ENCODE data around the gene TCEANC2. TPM values are rescaled to one million over a fixed set of nuclear protein-coding genes. Genes with fewer than 3 reads are reported as not detected.
"Not testable (repeated sequence)": the region's sequence is repeated elsewhere in the genome, so short reads cannot be mapped to it uniquely, and the experiment has no call there.

The TCEANC2 gene
- total RNA-seq, 5 donors from 2014 or later (not counting 1 experiment from before 2014, with no cell fraction given): 5.9 to 12.8 (median 9.7) TPM

- no peak for DNase-seq
- Mint-ChIP-seq H3K36me3 (no peaks in the 10 kb centered on the region), H3K4me1 (no peaks in the 10 kb centered on the region), H3K27ac (no peak overlapping the region), H3K9me3 (no peaks in the 10 kb centered on the region), H3K27me3 (peaks cover 0 to 18% of the 10 kb centered on the region in 2 donors), H3K4me3 (no peak overlapping the region)
- Histone ChIP-seq H3K4me1 (ENCODE audit: control insufficient read depth in 1 of 2, extremely low read depth in 1 of 2, insufficient read depth in 2 of 2, low read length in 2 of 2) (no peaks in the 10 kb centered on the region), H3K27ac (ENCODE audit: low read length) (no peak overlapping the region), H3K9me3 (no peaks in the 10 kb centered on the region), H3K36me3 (ENCODE audit: control insufficient read depth in 2 of 2, extremely low read depth in 1 of 2, insufficient read depth in 1 of 2, low read length in 1 of 2) (no peaks in the 10 kb centered on the region), H3K4me3 (ENCODE audit: control insufficient read depth in 1 of 2, extremely low read depth in 1 of 2, low read length in 1 of 2) (no peak overlapping the region), H3K27me3 (replicated peaks in 1 of 2; ENCODE audit: control insufficient read depth in 2 of 2, extremely low read depth in 1 of 2, insufficient read depth in 2 of 2, low read length in 1 of 2) (peaks cover 0 to 37% of the 10 kb centered on the region in 2 experiments)
- no peak for ATAC-seq (replicated peaks in 1 of 4)
- WGBS (ENCODE audit: insufficient coverage): 64% methylated on average over 11 of the region's 17 CpGs
- CTCF ChIA-PET: interaction anchor here in 1 of 2 donors (0.6 kb wide), 1 partner anchor 30 kb away, joined by 4 read pairs; no protein-coding TSS in a partner anchor
- POLR2A ChIA-PET: no interaction called here
Measured at GRCh38 chr1:54014009-54014629, 39.3 kb upstream of the TCEANC2 start.

DNA sequence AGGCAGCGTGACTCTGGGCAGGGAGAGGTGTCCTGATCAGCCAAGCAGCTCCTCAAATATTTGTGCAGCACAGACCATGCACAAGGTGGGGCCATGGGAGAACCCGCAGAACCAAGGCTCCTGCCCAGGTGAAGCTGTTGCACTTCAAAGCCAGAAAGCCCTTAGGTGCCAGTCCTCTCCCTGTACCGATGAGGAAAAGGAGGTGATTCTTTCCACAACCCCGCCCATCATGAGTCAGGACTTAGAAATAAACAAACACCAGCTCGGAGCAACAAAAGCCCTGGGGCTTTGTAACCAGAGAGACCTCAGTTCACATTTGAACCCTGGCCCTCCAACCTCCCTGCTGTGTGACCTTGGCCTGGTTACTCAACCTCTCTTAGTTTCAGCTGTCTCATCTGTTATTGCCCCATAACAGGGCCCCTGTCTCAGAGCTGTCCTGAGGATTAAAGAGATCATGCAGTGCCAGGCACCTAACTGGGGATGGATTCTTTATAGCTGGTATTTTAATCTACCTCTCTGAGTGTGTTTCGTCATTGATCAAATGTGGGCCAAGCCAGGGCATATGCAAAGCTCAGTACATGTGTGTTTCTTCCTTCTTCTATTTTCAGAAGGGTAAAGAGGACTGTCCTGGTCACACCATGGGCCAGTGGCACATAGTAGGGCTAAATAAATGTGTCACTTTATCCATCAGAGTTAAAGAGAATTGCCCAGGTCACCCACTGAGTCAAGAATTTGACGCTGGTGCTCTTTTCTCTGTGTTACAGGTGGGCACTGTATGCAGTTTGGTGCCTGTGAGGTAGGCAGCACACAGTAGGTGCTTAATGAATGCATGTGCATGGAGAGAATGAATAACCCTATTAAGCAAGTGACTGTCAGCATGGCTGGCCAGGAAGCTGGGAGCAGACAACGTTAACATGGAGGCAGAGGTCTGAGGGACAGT, 36.8 kb upstream of the TCEANC2 start:
- Histone ChIP-seq H3K4me3 (ENCODE audit: control insufficient read depth in 1 of 2, extremely low read depth in 1 of 2, low read length in 1 of 2) (no peak overlapping the region), H3K9me3 (no peaks in the 10 kb centered on the region), H3K27ac (ENCODE audit: low read length) (no peak overlapping the region), H3K4me1 (ENCODE audit: control insufficient read depth in 1 of 2, extremely low read depth in 1 of 2, insufficient read depth in 2 of 2, low read length in 2 of 2) (no peaks in the 10 kb centered on the region), H3K36me3 (ENCODE audit: control insufficient read depth in 2 of 2, extremely low read depth in 1 of 2, insufficient read depth in 1 of 2, low read length in 1 of 2) (no peaks in the 10 kb centered on the region), H3K27me3 (replicated peaks in 1 of 2; ENCODE audit: control insufficient read depth in 2 of 2, extremely low read depth in 1 of 2, insufficient read depth in 2 of 2, low read length in 1 of 2) (peaks cover 0 to 29% of the 10 kb centered on the region in 2 experiments)
- no peak for ATAC-seq (replicated peaks in 1 of 4)
- H3K4me3 Mint-ChIP-seq: no peak overlapping the region
- CTCF ChIA-PET: no interaction called here
- 78% methylated on average over 3 of the region's 8 CpGs for WGBS (ENCODE audit: insufficient coverage)
- H3K27me3 Mint-ChIP-seq: peaks cover 0 to 12% of the 10 kb centered on the region in 2 donors
- POLR2A ChIA-PET: no interaction called here
- H3K27ac Mint-ChIP-seq: no peak overlapping the region
- no peaks in the 10 kb centered on the region for H3K9me3 Mint-ChIP-seq
- no peak for DNase-seq
- H3K4me1 Mint-ChIP-seq: no peaks in the 10 kb centered on the region
- no peaks in the 10 kb centered on the region for H3K36me3 Mint-ChIP-seq

- H3K4me1 Mint-ChIP-seq: no peaks in the 10 kb centered on the region
- no peak for ATAC-seq (replicated peaks in 1 of 4)
- ChIA-PET CTCF (no interaction called here), POLR2A (no interaction called here)
- no peaks in the 10 kb centered on the region for H3K9me3 Mint-ChIP-seq
- H3K27ac Mint-ChIP-seq: no peak within 1 kb of the TSS
- Histone ChIP-seq H3K4me1 (ENCODE audit: control insufficient read depth in 1 of 2, extremely low read depth in 1 of 2, insufficient read depth in 2 of 2, low read length in 2 of 2) (no peaks in the 10 kb centered on the region), H3K36me3 (ENCODE audit: control insufficient read depth in 2 of 2, extremely low read depth in 1 of 2, insufficient read depth in 1 of 2, low read length in 1 of 2) (no peaks in the 10 kb centered on the region), H3K27me3 (replicated peaks in 1 of 2; ENCODE audit: control insufficient read depth in 2 of 2, extremely low read depth in 1 of 2, insufficient read depth in 2 of 2, low read length in 1 of 2) (peaks cover 0 to 22% of the 10 kb centered on the region in 2 experiments), H3K9me3 (no peaks in the 10 kb centered on the region), H3K4me3 (ENCODE audit: control insufficient read depth in 1 of 2, extremely low read depth in 1 of 2, low read length in 1 of 2) (no peak within 1 kb of the TSS), H3K27ac (ENCODE audit: low read length) (no peak within 1 kb of the TSS)
- peaks cover 0 to 10% of the 10 kb centered on the region in 2 donors for H3K27me3 Mint-ChIP-seq
- no peaks in the 10 kb centered on the region for H3K36me3 Mint-ChIP-seq
- DNase-seq: no peak
- 60% methylated on average over 5 of the region's 6 CpGs for WGBS (ENCODE audit: insufficient coverage)
- no peak within 1 kb of the TSS for H3K4me3 Mint-ChIP-seq
Measured at GRCh38 chr1:54017979-54018378, 35.4 kb upstream of the TCEANC2 start, which contains the start of gene LDLRAD1. Gene LDLRAD1, minus strand, starts transcription at chr1:54018186. Its CDS starts 74 bp downstream, at chr1:54018112.

- H3K36me3 Mint-ChIP-seq: no peaks in the 10 kb centered on the region
- 92% methylated on average over 2 of the region's 5 CpGs for WGBS (ENCODE audit: insufficient coverage)
- Histone ChIP-seq H3K4me1 (ENCODE audit: control insufficient read depth in 1 of 2, extremely low read depth in 1 of 2, insufficient read depth in 2 of 2, low read length in 2 of 2) (no peaks in the 10 kb centered on the region), H3K27me3 (replicated peaks in 1 of 2; ENCODE audit: control insufficient read depth in 2 of 2, extremely low read depth in 1 of 2, insufficient read depth in 2 of 2, low read length in 1 of 2) (peaks cover 0 to 16% of the 10 kb centered on the region in 2 experiments), H3K36me3 (ENCODE audit: control insufficient read depth in 2 of 2, extremely low read depth in 1 of 2, insufficient read depth in 1 of 2, low read length in 1 of 2) (no peaks in the 10 kb centered on the region), H3K4me3 (ENCODE audit: control insufficient read depth in 1 of 2, extremely low read depth in 1 of 2, low read length in 1 of 2) (no peak overlapping the region), H3K27ac (ENCODE audit: low read length) (no peak overlapping the region), H3K9me3 (no peaks in the 10 kb centered on the region)
- H3K4me3 Mint-ChIP-seq: no peak overlapping the region
- no peaks in the 10 kb centered on the region for H3K9me3 Mint-ChIP-seq
- H3K4me1 Mint-ChIP-seq: no peaks in the 10 kb centered on the region
- peaks cover 0 to 6% of the 10 kb centered on the region in 2 donors for H3K27me3 Mint-ChIP-seq
- ATAC-seq (replicated peaks in 1 of 4) (no peak), DNase-seq (no peak)
- ChIA-PET POLR2A (no interaction called here), CTCF (interaction anchor here in 1 of 2 donors (0.6 kb wide), 1 partner anchor 54 kb away, joined by 3 read pairs; no protein-coding TSS in a partner anchor)
- no peak overlapping the region for H3K27ac Mint-ChIP-seq
Measured at GRCh38 chr1:54018635-54019034, 34.8 kb upstream of the TCEANC2 start.

DNA sequence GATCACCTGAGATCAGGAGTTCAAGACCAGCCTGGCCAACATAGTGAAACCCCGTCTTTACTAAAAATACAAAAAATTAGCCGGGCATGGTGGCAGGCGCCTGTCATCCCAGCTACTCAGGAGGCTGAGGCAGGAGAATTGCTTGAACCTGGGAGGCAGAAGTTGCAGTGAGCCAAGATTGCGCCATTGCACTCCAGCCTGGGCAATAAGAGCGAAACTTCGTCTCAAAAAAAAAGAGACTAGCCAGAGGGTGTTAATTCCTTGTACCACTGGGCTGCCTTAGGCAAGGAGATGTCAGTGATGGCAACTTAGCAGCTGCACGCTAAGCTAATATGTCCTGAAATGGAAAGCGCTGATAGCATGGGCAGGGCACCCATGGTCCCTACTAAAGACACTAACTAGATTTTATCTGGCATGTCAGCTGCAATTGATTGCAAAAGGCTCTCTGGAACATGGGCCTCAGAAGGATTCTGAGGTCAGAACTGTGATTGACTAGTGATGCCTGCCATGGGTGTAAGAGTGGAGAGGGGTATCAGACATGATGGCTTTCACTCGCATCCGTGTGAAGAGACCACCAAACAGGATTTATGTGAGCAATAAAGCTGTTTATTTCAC, 33.7 kb upstream of the TCEANC2 start:
- H3K4me1 Mint-ChIP-seq; H3K27ac Mint-ChIP-seq; H3K27me3 Mint-ChIP-seq; DNase-seq; H3K27ac ChIP-seq (ENCODE audit: low read length); H3K27me3 ChIP-seq (replicated peaks in 1 of 2; ENCODE audit: control insufficient read depth in 2 of 2, extremely low read depth in 1 of 2, insufficient read depth in 2 of 2, low read length in 1 of 2); H3K9me3 ChIP-seq; H3K36me3 ChIP-seq (ENCODE audit: control insufficient read depth in 2 of 2, extremely low read depth in 1 of 2, insufficient read depth in 1 of 2, low read length in 1 of 2); H3K4me3 ChIP-seq (ENCODE audit: control insufficient read depth in 1 of 2, extremely low read depth in 1 of 2, low read length in 1 of 2); H3K36me3 Mint-ChIP-seq; H3K9me3 Mint-ChIP-seq; H3K4me1 ChIP-seq (ENCODE audit: control insufficient read depth in 1 of 2, extremely low read depth in 1 of 2, insufficient read depth in 2 of 2, low read length in 2 of 2); ATAC-seq (replicated peaks in 1 of 4); POLR2A ChIA-PET; CTCF ChIA-PET; H3K4me3 Mint-ChIP-seq: not testable (repeated sequence)
- 96% methylated on average over 6 of the region's 10 CpGs for WGBS (ENCODE audit: insufficient coverage)

DNA sequence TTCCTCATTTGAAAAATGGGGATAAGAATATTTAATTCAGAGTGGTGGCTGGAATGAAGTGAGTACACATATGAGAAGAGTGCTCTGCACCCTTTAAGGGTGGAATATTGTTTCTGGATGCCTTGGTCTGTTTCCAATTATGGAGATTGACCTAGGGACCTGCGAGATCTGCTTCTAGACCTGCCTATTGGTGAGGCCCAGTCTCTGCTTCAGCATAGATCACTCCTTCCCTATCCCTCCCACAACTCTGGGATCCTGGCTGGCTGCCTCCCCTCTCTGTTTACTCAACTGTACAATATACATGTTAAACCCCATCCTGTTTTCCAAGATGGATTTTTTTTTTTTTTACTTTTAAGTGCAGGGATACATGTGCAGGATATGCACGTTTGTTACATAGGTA, 29.1 kb upstream of the TCEANC2 start:
- H3K4me1 Mint-ChIP-seq: peaks cover 0 to 4% (median 0%) of the 10 kb centered on the region in 3 donors
- H3K27me3 Mint-ChIP-seq: no peaks in the 10 kb centered on the region
- H3K4me3 ChIP-seq (ENCODE audit: control insufficient read depth in 1 of 2, extremely low read depth in 1 of 2, low read length in 1 of 2): no peak overlapping the region
- ChIA-PET CTCF (no interaction called here), POLR2A (no interaction called here)
- no peak overlapping the region for H3K27ac Mint-ChIP-seq
- no peaks in the 10 kb centered on the region for H3K9me3 Mint-ChIP-seq
- no peaks in the 10 kb centered on the region for H3K9me3 ChIP-seq
- ATAC-seq (replicated peaks in 1 of 4) (no peak), DNase-seq (no peak)
- no peak overlapping the region for H3K4me3 Mint-ChIP-seq
- no peaks in the 10 kb centered on the region for H3K27me3 ChIP-seq (replicated peaks in 1 of 2; ENCODE audit: control insufficient read depth in 2 of 2, extremely low read depth in 1 of 2, insufficient read depth in 2 of 2, low read length in 1 of 2)
- no peaks in the 10 kb centered on the region for H3K4me1 ChIP-seq (ENCODE audit: control insufficient read depth in 1 of 2, extremely low read depth in 1 of 2, insufficient read depth in 2 of 2, low read length in 2 of 2)
- H3K36me3 ChIP-seq (ENCODE audit: control insufficient read depth in 2 of 2, extremely low read depth in 1 of 2, insufficient read depth in 1 of 2, low read length in 1 of 2): no peaks in the 10 kb centered on the region
- H3K27ac ChIP-seq (ENCODE audit: low read length): no peak overlapping the region
- WGBS (ENCODE audit: insufficient coverage): 100% methylated on average over 1 of the region's 2 CpGs
- peaks cover 2% of the 10 kb centered on the region for H3K36me3 Mint-ChIP-seq

Measured in T-cell (primary cell).